ENCODE measurements around the gene RNF213. TPM values are rescaled to one million over a fixed set of nuclear protein-coding genes. Genes with fewer than 3 reads are reported as not detected.

RNF213 gene
- total RNA-seq, 1 experiment from 2014 or later: 61.4 TPM

- CTCF ChIA-PET: interaction anchor here (0.6 kb wide), 1 partner anchor 16 kb away, joined by 6 read pairs; no protein-coding TSS in a partner anchor
- intact Hi-C loops (cut with micrococcal nuclease; ENCODE audit: unreplicated experiment): no loop called here
Observed at GRCh38 chr17:80247561-80247960, 13.1 kb upstream of the RNF213 start.

DNA sequence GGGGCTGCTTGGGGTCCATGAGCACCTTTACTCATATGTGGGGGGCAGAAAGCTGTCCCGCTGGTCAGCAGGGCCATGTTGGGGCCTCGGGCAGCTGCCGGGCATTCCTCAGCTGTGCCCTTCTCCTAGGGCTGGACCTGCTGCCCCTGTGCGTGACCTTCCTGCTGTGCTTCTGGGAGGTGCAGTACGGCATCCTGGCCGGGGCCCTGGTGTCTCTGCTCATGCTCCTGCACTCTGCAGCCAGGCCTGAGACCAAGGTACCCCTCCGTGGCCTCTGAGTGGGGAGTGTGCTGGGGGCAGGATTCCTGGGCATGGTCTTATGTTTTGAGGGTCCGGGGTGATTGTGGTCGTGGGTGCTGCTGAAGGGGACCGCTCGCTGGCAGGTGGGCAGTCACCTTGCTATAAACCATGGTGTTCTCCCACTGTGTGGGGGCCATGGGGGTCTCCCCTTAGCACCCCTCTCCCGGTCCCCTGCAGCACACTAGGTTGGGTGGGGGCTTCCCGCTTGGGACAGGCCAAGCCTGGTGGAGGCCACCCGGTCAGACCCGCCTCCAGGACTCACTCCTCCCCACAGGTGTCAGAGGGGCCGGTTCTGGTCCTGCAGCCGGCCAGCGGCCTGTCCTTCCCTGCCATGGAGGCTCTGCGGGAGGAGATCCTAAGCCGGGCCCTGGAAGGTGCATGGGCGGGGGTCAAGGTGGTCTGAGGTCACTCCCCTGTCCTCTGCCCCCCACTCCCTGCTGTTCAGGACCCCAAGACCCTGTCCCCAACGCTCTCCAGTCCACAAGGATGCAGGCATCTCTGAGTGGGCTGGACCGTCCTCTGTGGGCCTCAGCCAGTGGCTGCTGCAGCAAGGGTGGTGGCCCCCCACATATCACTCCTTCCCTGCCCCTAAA lies 12.4 kb upstream of the RNF213 start:
- Mint-ChIP-seq H3K4me3 (ENCODE audit: unreplicated experiment) (no peak overlapping the region), H3K36me3 (ENCODE audit: insufficient read depth, unreplicated experiment) (peaks cover 14% of the 10 kb centered on the region), H3K27ac (ENCODE audit: unreplicated experiment) (no peak overlapping the region), H3K9me3 (ENCODE audit: unreplicated experiment) (no peaks in the 10 kb centered on the region), H3K27me3 (ENCODE audit: insufficient read depth, unreplicated experiment) (no peaks in the 10 kb centered on the region), H3K4me1 (ENCODE audit: low read depth, unreplicated experiment) (no peaks in the 10 kb centered on the region)
- TF ChIP-seq, protein P1, sequence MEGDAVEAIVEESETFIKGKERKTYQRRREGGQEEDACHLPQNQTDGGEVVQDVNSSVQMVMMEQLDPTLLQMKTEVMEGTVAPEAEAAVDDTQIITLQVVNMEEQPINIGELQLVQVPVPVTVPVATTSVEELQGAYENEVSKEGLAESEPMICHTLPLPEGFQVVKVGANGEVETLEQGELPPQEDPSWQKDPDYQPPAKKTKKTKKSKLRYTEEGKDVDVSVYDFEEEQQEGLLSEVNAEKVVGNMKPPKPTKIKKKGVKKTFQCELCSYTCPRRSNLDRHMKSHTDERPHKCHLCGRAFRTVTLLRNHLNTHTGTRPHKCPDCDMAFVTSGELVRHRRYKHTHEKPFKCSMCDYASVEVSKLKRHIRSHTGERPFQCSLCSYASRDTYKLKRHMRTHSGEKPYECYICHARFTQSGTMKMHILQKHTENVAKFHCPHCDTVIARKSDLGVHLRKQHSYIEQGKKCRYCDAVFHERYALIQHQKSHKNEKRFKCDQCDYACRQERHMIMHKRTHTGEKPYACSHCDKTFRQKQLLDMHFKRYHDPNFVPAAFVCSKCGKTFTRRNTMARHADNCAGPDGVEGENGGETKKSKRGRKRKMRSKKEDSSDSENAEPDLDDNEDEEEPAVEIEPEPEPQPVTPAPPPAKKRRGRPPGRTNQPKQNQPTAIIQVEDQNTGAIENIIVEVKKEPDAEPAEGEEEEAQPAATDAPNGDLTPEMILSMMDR (IDR thresholded peaks at IDR 0.05; ENCODE audit: insufficient read depth in 1 of 2, low read depth in 1 of 2, low read length in 1 of 2, severe bottlenecking in 1 of 2, unreplicated experiment in 1 of 2): no peak
- H3K4me3 ChIP-seq (ENCODE audit: low read depth, low read length): no peak overlapping the region
- no TSS peak for BruUV-seq (replicated peaks)
- H3K9me3 ChIP-seq: no peaks in the 10 kb centered on the region
- H3K27me3 ChIP-seq (replicated peaks; ENCODE audit: control insufficient read depth, insufficient read depth, low read length): no peaks in the 10 kb centered on the region
- ChIA-PET CTCF (no interaction called here), POLR2A (no interaction called here)
- intact Hi-C loops (cut with micrococcal nuclease; ENCODE audit: unreplicated experiment): no loop called here
- H3K4me1 ChIP-seq: no peaks in the 10 kb centered on the region
- no peak for DNase-seq
- H3K36me3 ChIP-seq (ENCODE audit: control insufficient read depth, insufficient read depth, low read length): 0 out of 2 replicates have a peak, but pooled peaks cover 2% of the 10 kb centered on the region

More at GRCh38 chr17:80247561-80247960, 13.1 kb upstream of the RNF213 start:
- H3K36me3 Mint-ChIP-seq (ENCODE audit: insufficient read depth, unreplicated experiment): peaks cover 7% of the 10 kb centered on the region
- H3K27ac Mint-ChIP-seq (ENCODE audit: unreplicated experiment): no peak overlapping the region
- H3K4me3 ChIP-seq (ENCODE audit: low read depth, low read length): no peak overlapping the region
- BruUV-seq (replicated peaks): no TSS peak
- H3K36me3 ChIP-seq (ENCODE audit: control insufficient read depth, insufficient read depth, low read length): 0 out of 2 replicates have a peak, but pooled peaks cover 2% of the 10 kb centered on the region
- POLR2A ChIA-PET: no interaction called here
- H3K4me1 Mint-ChIP-seq (ENCODE audit: low read depth, unreplicated experiment): no peaks in the 10 kb centered on the region
- TF ChIP-seq, protein P1 (IDR thresholded peaks at IDR 0.05; ENCODE audit: insufficient read depth in 1 of 2, low read depth in 1 of 2, low read length in 1 of 2, severe bottlenecking in 1 of 2, unreplicated experiment in 1 of 2): no peak
- no peaks in the 10 kb centered on the region for H3K27me3 ChIP-seq (replicated peaks; ENCODE audit: control insufficient read depth, insufficient read depth, low read length)
- no peaks in the 10 kb centered on the region for H3K9me3 Mint-ChIP-seq (ENCODE audit: unreplicated experiment)
- no peak overlapping the region for H3K4me3 Mint-ChIP-seq (ENCODE audit: unreplicated experiment)
- no peaks in the 10 kb centered on the region for H3K27me3 Mint-ChIP-seq (ENCODE audit: insufficient read depth, unreplicated experiment)
- no peak for DNase-seq
- no peaks in the 10 kb centered on the region for H3K4me1 ChIP-seq
- no peaks in the 10 kb centered on the region for H3K9me3 ChIP-seq

DNA sequence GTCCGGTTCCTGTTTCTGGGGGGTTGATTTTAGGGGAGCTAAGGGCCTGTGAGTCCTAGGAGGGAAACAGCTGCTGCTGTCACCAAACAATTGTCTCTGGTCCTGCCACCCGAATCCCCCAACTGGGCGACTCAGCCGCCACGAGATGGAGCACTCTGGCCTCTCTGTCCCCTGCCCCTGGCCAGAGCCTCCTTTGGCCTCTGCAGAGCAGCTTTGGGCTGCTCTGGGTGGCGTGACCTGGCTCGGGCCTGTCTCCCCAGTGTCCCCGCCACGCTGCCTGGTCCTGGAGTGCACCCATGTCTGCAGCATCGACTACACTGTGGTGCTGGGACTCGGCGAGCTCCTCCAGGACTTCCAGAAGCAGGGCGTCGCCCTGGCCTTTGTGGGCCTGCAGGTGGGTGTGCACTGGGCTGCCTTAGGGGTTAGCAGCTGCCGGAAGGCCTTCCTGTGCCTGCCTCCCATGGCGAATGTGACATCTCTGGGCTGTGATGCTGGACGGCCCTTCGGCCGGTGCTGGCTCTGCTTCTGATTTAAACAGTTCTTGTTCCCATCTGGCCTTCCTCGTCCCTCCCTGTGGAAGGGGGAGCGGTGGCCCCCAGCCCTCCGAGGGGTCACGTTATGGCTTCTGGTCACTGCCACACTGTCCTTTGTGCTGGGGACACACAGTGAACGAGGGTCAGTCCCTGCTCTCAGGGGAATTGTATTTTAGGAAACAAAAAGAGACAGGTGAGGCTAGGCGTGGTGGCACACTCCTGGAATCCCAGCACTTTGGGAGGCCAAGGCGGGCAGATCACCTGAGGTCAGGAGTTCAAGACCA lies 11.6 kb upstream of the RNF213 start:
- Histone ChIP-seq H3K27me3 (replicated peaks; ENCODE audit: control insufficient read depth, insufficient read depth, low read length) (no peaks in the 10 kb centered on the region), H3K4me1 (no peaks in the 10 kb centered on the region), H3K4me3 (ENCODE audit: low read depth, low read length) (no peak overlapping the region), H3K9me3 (no peaks in the 10 kb centered on the region), H3K36me3 (ENCODE audit: control insufficient read depth, insufficient read depth, low read length) (0 out of 2 replicates have a peak, but pooled peaks cover 2% of the 10 kb centered on the region)
- ChIA-PET POLR2A (no interaction called here), CTCF (interaction anchor here (0.6 kb wide), 1 partner anchor 121 kb away, joined by 3 read pairs; no protein-coding TSS in a partner anchor)
- H3K9me3 Mint-ChIP-seq (ENCODE audit: unreplicated experiment): no peaks in the 10 kb centered on the region
- no peak overlapping the region for H3K4me3 Mint-ChIP-seq (ENCODE audit: unreplicated experiment)
- intact Hi-C loops (cut with micrococcal nuclease; ENCODE audit: unreplicated experiment): no loop called here
- H3K27ac Mint-ChIP-seq (ENCODE audit: unreplicated experiment): no peak overlapping the region
- TF ChIP-seq, protein P1 (IDR thresholded peaks at IDR 0.05; ENCODE audit: insufficient read depth in 1 of 2, low read depth in 1 of 2, low read length in 1 of 2, severe bottlenecking in 1 of 2, unreplicated experiment in 1 of 2): no peak
- H3K27me3 Mint-ChIP-seq (ENCODE audit: insufficient read depth, unreplicated experiment): no peaks in the 10 kb centered on the region
- DNase-seq: no peak
- peaks cover 3% of the 10 kb centered on the region for H3K4me1 Mint-ChIP-seq (ENCODE audit: low read depth, unreplicated experiment)
- BruUV-seq (replicated peaks): no TSS peak
- peaks cover 14% of the 10 kb centered on the region for H3K36me3 Mint-ChIP-seq (ENCODE audit: insufficient read depth, unreplicated experiment)

Data from Caco-2 (cell line).